K562 (cell line): ENCODE data around the gene WDFY2. TPM values are rescaled to one million over a fixed set of nuclear protein-coding genes. Genes with fewer than 3 reads are reported as not detected.
A peak's percentile ranks its signal among the peaks of the same experiment; 100 is the strongest.

Experiments
- C11orf30 ChIP-seq: fragments of 450-650 bp; IDR thresholded peaks from 2 replicates; pipeline ENCODE4 v1.6.1; 2016; ENCODE audit warnings: low read depth, mild to moderate bottlenecking
- CBFB ChIP-seq: sonication (generic); formaldehyde crosslinking; IDR thresholded peaks from 2 replicates; pipeline ENCODE4 v1.4.0; 2020; ENCODE audit warnings: mild to moderate bottlenecking, missing genetic modification reagents
- CBX3 ChIP-seq, 2 experiments: IDR thresholded peaks; 1 replicate in 1 of 2; 2 replicates in 1 of 2; pipeline ENCODE4 v1.6.1; 2012; ENCODE audit warnings: inconsistent platforms in 2 of 2, low read length in 2 of 2, borderline replicate concordance in 1 of 2, control low read depth in 1 of 2
- CUX1 ChIP-seq: fragments of 200-800 bp; sonication (Bioruptor generic); IDR thresholded peaks from 2 replicates; pipeline ENCODE4 v1.6.1; 2016; ENCODE audit warnings: missing genetic modification characterization, missing compliant biosample characterization
- DNMT1 ChIP-seq: fragments of 450-650 bp; IDR thresholded peaks from 2 replicates; pipeline ENCODE4 v1.6.1; 2016; ENCODE audit warnings: antibody characterized with exemption, mild to moderate bottlenecking
- FOXM1 ChIP-seq, 2 experiments: fragments of 450-650 bp in 1 of 2; sonication (generic) in 1 of 2; formaldehyde crosslinking in 1 of 2; IDR thresholded peaks; 2 replicates each; pipeline versions ENCODE4 v1.6.1 to v1.9.0; 2017 to 2022; ENCODE audit warnings: low read depth in 2 of 2, mild to moderate bottlenecking in 2 of 2, missing genetic modification reagents in 1 of 2, moderate library complexity in 1 of 2
- MAX ChIP-seq: sonication (generic); formaldehyde crosslinking; IDR thresholded peaks from 2 replicates; pipeline ENCODE4 v1.9.0; 2022; ENCODE audit warnings: mild to moderate bottlenecking, missing genetic modification reagents
- MIER1 ChIP-seq: fragments of 450-650 bp; IDR thresholded peaks from 2 replicates; pipeline ENCODE4 v1.6.1; 2016; ENCODE audit warnings: antibody characterized with exemption, mild to moderate bottlenecking, low read depth
- MTA1 ChIP-seq: fragments of 450-650 bp; IDR thresholded peaks from 2 replicates; pipeline ENCODE4 v1.6.1; 2017; ENCODE audit warnings: borderline replicate concordance
- PHB ChIP-seq: fragments of 250-450 bp; sonication (Bioruptor Pico); IDR thresholded peaks from 2 replicates; pipeline ENCODE4 v1.5.0; 2021
- POLR2G ChIP-seq: fragments of 200-400 bp; formaldehyde crosslinking; IDR thresholded peaks from 2 replicates; pipeline ENCODE4 v1.6.1; 2017; ENCODE audit warnings: low read depth, mild to moderate bottlenecking, antibody characterized with exemption, low read length, moderate library complexity
- SIX5 ChIP-seq, 2 experiments: IDR thresholded peaks; 2 replicates each; pipeline ENCODE4 v1.6.1; 2011; ENCODE audit warnings: low read length in 2 of 2, borderline replicate concordance in 1 of 2, low read depth in 1 of 2, mild to moderate bottlenecking in 1 of 2, moderate library complexity in 1 of 2; ENCODE audit not compliant: insufficient read depth in 1 of 2
- SMARCC2 ChIP-seq: fragments of 450-650 bp; IDR thresholded peaks from 2 replicates; pipeline ENCODE4 v1.6.1; 2017; ENCODE audit warnings: antibody characterized with exemption, moderate library complexity, mild to moderate bottlenecking, low read depth
- ZBTB5 ChIP-seq: fragments of 450-650 bp; IDR thresholded peaks from 2 replicates; pipeline ENCODE4 v1.6.1; 2017; ENCODE audit warnings: antibody characterized with exemption
- ZNF644 ChIP-seq: fragments of 200-800 bp; sonication (Bioruptor generic); IDR thresholded peaks from 2 replicates; pipeline ENCODE4 v1.6.1; 2016; ENCODE audit warnings: low read depth, missing genetic modification characterization, missing compliant biosample characterization
- polyA plus RNA-seq, 8 experiments: library from polyadenylated mRNA; depleted of rRNA in 4 of 8; stranded (reverse) in 5 of 8; unstranded in 3 of 8; fragments of >200 nt; fragmentation: Nextera tagmentation in 2 of 8; fragmentation: Illumina TruSeq in 1 of 8; extraction: Ambion mirVana in 2 of 8; extraction: Trizol in 1 of 8; gene quantifications; 2 replicates each; pipeline versions ENCODE4 v1.2.1 to v1.2.3, GENCODE V29; 2011 to 2014; ENCODE audit warnings: inconsistent platforms in 1 of 8, missing spikeins in 1 of 8
- total RNA-seq, 7 experiments: library from RNA; depleted of rRNA in 6 of 7; stranded (reverse); fragments of >200 nt in 6 of 7; fragmentation: Illumina TruSeq in 2 of 7; extraction: Trizol in 2 of 7; gene quantifications; 2 replicates each; pipeline versions ENCODE4 v1.2.1 to v1.2.3, GENCODE V29; 2011 to 2021; ENCODE audit warnings: low replicate concordance in 1 of 7
- TF ChIP-seq, protein P1 (sequence below): sonication (generic); IDR thresholded peaks from 2 replicates; pipeline ENCODE4 v1.6.1; 2016
- TF ChIP-seq, protein P2 (sequence below): IDR thresholded peaks from 2 replicates; pipeline ENCODE4 v1.6.1; 2011; ENCODE audit not compliant: insufficient read length; ENCODE audit errors: extremely low read depth

Gene WDFY2
- total and polyA plus RNA-seq, 9 of the 15 experiments (the other 6 are each of a cell fraction or from before 2014, with no cell fraction given), result 0.66 to 6.4 (median 4.4) TPM

DNA sequence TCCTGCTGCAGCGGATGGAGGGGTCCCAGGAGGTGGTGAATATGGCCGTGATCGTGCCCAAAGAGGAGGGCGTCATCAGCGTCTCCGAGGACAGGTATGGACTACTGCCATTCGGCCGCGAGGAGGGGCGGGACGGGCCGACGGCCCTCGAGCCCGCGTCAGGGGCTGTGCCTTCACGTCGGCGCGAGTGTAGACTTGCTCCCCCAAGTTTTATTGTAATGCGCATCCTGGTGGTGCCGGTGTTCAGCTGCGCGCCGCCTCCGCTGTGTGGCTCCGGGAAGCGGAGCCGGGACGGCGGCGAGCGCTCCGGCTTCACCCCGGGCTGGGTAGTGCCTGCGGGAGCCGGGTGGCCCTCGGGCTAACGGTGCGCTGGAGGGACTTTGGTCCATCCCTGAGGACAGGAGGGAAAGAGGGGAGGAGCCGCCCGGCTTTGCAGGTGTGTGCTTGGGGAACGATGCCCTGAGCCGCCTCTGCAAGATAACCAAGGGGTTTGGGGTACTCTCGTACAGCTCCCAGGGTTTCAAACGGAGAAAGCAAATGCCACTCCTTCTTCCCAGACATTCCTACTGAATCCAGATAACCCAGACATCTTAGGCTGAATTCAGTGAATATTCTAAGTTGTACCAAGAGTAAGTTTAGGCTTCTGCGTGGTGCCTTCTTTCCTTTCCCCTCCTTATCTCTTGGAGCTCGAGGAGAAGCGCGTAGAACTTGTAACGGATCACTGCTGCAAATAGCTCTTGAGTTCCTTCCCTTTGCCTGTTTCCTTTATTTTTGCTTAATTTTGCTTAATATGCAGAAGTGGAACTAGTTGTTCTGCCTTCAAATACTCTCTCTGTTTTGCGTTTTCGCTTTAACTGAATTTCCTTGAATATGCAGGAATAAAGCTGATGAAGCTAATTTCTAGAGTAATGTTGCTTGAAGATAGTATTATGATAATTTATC, 740 bp downstream of the WDFY2 start (continued):
- no peak for TF ChIP-seq FOXM1 (IDR thresholded peaks at IDR 0.05; ENCODE audit: low read depth)
- 0 out of 2 replicates have a peak, but pooled peaks have one; percentile 24 for TF ChIP-seq FOXM1 (CRISPR knock-in tag; IDR thresholded peaks at IDR 0.05; ENCODE audit: low read depth)
- no peak for TF ChIP-seq ZNF644 (tag)
- no peak for TF ChIP-seq CUX1 (CRISPR knock-in tag)
- TF ChIP-seq CBX3 (IDR thresholded peaks at IDR 0.05; ENCODE audit: borderline replicate concordance in 1 of 2, low read length in 2 of 2), result no peak
- peak; percentile 69 for TF ChIP-seq POLR2G
- no peak for TF ChIP-seq ZBTB5
- TF ChIP-seq, protein P1, sequence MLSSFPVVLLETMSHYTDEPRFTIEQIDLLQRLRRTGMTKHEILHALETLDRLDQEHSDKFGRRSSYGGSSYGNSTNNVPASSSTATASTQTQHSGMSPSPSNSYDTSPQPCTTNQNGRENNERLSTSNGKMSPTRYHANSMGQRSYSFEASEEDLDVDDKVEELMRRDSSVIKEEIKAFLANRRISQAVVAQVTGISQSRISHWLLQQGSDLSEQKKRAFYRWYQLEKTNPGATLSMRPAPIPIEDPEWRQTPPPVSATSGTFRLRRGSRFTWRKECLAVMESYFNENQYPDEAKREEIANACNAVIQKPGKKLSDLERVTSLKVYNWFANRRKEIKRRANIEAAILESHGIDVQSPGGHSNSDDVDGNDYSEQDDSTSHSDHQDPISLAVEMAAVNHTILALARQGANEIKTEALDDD, result no peak
- TF ChIP-seq MTA1, result no peak
- peak; percentile 88 for TF ChIP-seq C11orf30
- no peak for TF ChIP-seq SIX5 (IDR thresholded peaks at IDR 0.05; ENCODE audit: borderline replicate concordance in 1 of 2, insufficient read depth in 1 of 2, low read depth in 1 of 2, low read length in 2 of 2)
- no peak for TF ChIP-seq MAX (CRISPR knock-in tag)
- TF ChIP-seq MIER1, result no peak
- no peak for TF ChIP-seq CBFB
- no peak for TF ChIP-seq DNMT1
- TF ChIP-seq, protein P2, sequence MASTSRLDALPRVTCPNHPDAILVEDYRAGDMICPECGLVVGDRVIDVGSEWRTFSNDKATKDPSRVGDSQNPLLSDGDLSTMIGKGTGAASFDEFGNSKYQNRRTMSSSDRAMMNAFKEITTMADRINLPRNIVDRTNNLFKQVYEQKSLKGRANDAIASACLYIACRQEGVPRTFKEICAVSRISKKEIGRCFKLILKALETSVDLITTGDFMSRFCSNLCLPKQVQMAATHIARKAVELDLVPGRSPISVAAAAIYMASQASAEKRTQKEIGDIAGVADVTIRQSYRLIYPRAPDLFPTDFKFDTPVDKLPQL, result no peak
- TF ChIP-seq SMARCC2, result no peak
- TF ChIP-seq PHB (CRISPR knock-in tag), result no peak
